HCT116 (cell line): ENCODE results near the gene RASA2. TPM values are rescaled to one million over a fixed set of nuclear protein-coding genes. Genes with fewer than 3 reads are reported as not detected.

Experiments
- ATAC-seq: fragments of 200-7000 bp; cut with Tn5 transposase; 2 replicates; pipeline ENCODE4 v1.9.1; 2020; ENCODE audit warnings: mild to moderate bottlenecking, moderate library complexity
- BruUV-seq: library from RNA; stranded (reverse); fragments of 400-500 nt; replicated peaks from 2 replicates; lab custom pipeline; 2021; lab: Mats Ljungman, UMichigan
- CTCF ChIA-PET: fragments of 300-600 bp; sonication (Branson Sonifier 250); formaldehyde crosslinking; loops from one replicate; lab custom pipeline; 2021; ENCODE audit warnings: antibody characterized with exemption; lab: Charles Lee
- POLR2A ChIA-PET: fragments of 300-600, 350-600 bp; sonication (Branson Sonifier 250); formaldehyde crosslinking; loops from one replicate; lab custom pipeline; 2021; ENCODE audit warnings: antibody characterized with exemption; lab: Charles Lee
- RAD21 ChIA-PET, 2 experiments: fragments of 300-600 bp; sonication (Branson Sonifier 250); formaldehyde crosslinking; loops; one replicate each; lab custom pipeline; 2023; ENCODE audit warnings: low total read pairs in 2 of 2; ENCODE audit not compliant: uncharacterized antibody in 2 of 2, unreplicated experiment in 2 of 2, low non-redundant PET in 1 of 2; lab: Charles Lee
- DNase-seq: peaks from one replicate; pipeline ENCODE4 v3.0.0-alpha.2; 2010; ENCODE audit warnings: low read depth, low spot score
- H2AFZ ChIP-seq: fragments of 200-600 bp; shearing (Covaris generic), sonication (generic); 2 replicates; pipeline ENCODE4 v1.6.1; 2017; ENCODE audit warnings: low read depth, mixed run types, mixed read lengths, antibody characterized with exemption, low read length; ENCODE audit not compliant: poor library complexity, severe bottlenecking
- H3K27ac ChIP-seq: 2 replicates; pipeline ENCODE4 v1.5.1; 2012; ENCODE audit warnings: low read depth, low read length
- H3K27me3 ChIP-seq: fragments of 200-600 bp; sonication (generic); 2 replicates; pipeline ENCODE4 v1.6.1; 2016; ENCODE audit warnings: mixed run types, low read length, mixed read lengths; ENCODE audit not compliant: insufficient read depth
- H3K36me3 ChIP-seq, 2 experiments: fragments of 200-500 bp in 1 of 2; fragments of 200-600 bp in 1 of 2; sonication (Bioruptor generic) in 1 of 2; sonication (generic) in 1 of 2; 2 replicates each; pipeline versions ENCODE4 v1.5.1 to v1.6.1; 2014 to 2016; ENCODE audit warnings: low read length in 2 of 2, inconsistent platforms in 1 of 2, mixed read lengths in 1 of 2, mixed run types in 1 of 2; ENCODE audit not compliant: insufficient read depth in 2 of 2, control insufficient read depth in 1 of 2
- H3K4me1 ChIP-seq, 2 experiments: fragments of 200-600 bp in 1 of 2; sonication (generic) in 1 of 2; 2 replicates each; pipeline versions ENCODE4 v1.5.1 to v1.6.1; 2012 to 2017; ENCODE audit warnings: low read length in 2 of 2, inconsistent platforms in 1 of 2, mild to moderate bottlenecking in 1 of 2, mixed read lengths in 1 of 2, mixed run types in 1 of 2, moderate library complexity in 1 of 2; ENCODE audit not compliant: insufficient read depth in 2 of 2, control insufficient read depth in 1 of 2
- H3K4me2 ChIP-seq: fragments of 200-600 bp; sonication (generic); 2 replicates; pipeline ENCODE4 v1.6.1; 2017; ENCODE audit warnings: mixed run types, low read length, mixed read lengths
- H3K4me3 ChIP-seq, 2 experiments: fragments of 200-600 bp in 1 of 2; sonication (generic) in 1 of 2; replicated peaks in 1 of 2; 2 replicates each; pipeline ENCODE4 v1.5.1; 2011 to 2016; ENCODE audit warnings: low read length in 2 of 2, control low read depth in 1 of 2, low read depth in 1 of 2, mild to moderate bottlenecking in 1 of 2, mixed read lengths in 1 of 2, mixed run types in 1 of 2
- H3K79me2 ChIP-seq: fragments of 200-600 bp; sonication (generic); 2 replicates; pipeline ENCODE4 v1.6.1; 2017; ENCODE audit warnings: mild to moderate bottlenecking, mixed run types, low read length, moderate library complexity, mixed read lengths; ENCODE audit not compliant: insufficient read depth
- H3K9ac ChIP-seq: fragments of 200-600 bp; sonication (generic); 2 replicates; pipeline ENCODE4 v1.6.1; 2016; ENCODE audit warnings: low read length, mixed read lengths
- H3K9me2 ChIP-seq: fragments of 200-600 bp; sonication (generic), shearing (Covaris generic); 2 replicates; pipeline ENCODE4 v1.6.1; 2017; ENCODE audit warnings: mixed run types, mild to moderate bottlenecking, moderate library complexity; ENCODE audit not compliant: insufficient read depth
- H3K9me3 ChIP-seq, 2 experiments: fragments of 200-500 bp in 1 of 2; fragments of 200-600 bp in 1 of 2; sonication (Bioruptor generic) in 1 of 2; sonication (generic) in 1 of 2; 2 replicates each; pipeline ENCODE4 v1.6.1; 2014 to 2017; ENCODE audit warnings: low read length in 2 of 2, mixed read lengths in 2 of 2, inconsistent platforms in 1 of 2, low read depth in 1 of 2, mild to moderate bottlenecking in 1 of 2, mixed run types in 1 of 2, moderate library complexity in 1 of 2; ENCODE audit not compliant: control insufficient read depth in 1 of 2, insufficient read depth in 1 of 2
- H4K20me1 ChIP-seq: fragments of 200-600 bp; sonication (generic), shearing (Covaris generic); 2 replicates; pipeline ENCODE4 v1.6.1; 2017; ENCODE audit warnings: mixed run types, mild to moderate bottlenecking, moderate library complexity; ENCODE audit not compliant: insufficient read depth
- CBX3 ChIP-seq: IDR thresholded peaks from 2 replicates; pipeline ENCODE4 v1.6.1; 2012; ENCODE audit warnings: low read depth
- CEBPB ChIP-seq: IDR thresholded peaks from 2 replicates; pipeline ENCODE4 v1.6.1; 2012; ENCODE audit warnings: low read depth
- CTCF ChIP-seq, 3 experiments: fragments of 200-600 bp in 1 of 3; sonication (generic) in 1 of 3; IDR thresholded peaks in 2 of 3; conservative IDR thresholded peaks in 1 of 3; 2 replicates each; pipeline ENCODE4 v1.5.1; 2012 to 2017; ENCODE audit warnings: low read depth in 2 of 3, low read length in 2 of 3, antibody characterized with exemption in 1 of 3, borderline replicate concordance in 1 of 3, control low read depth in 1 of 3, mild to moderate bottlenecking in 1 of 3, mixed read lengths in 1 of 3, mixed run types in 1 of 3, moderate library complexity in 1 of 3; ENCODE audit not compliant: insufficient read depth in 1 of 3
- EGR1 ChIP-seq: IDR thresholded peaks from 2 replicates; pipeline ENCODE4 v1.6.1; 2012; ENCODE audit warnings: low read depth
- ELF1 ChIP-seq: IDR thresholded peaks from 2 replicates; pipeline ENCODE4 v1.6.1; 2012; ENCODE audit warnings: low read depth, borderline replicate concordance
- EZH2 ChIP-seq: fragments of 200-600 bp; sonication (generic); IDR thresholded peaks from 2 replicates; pipeline ENCODE4 v1.6.1; 2017; ENCODE audit warnings: antibody characterized with exemption, mixed run types
- MAX ChIP-seq: IDR thresholded peaks from 2 replicates; pipeline ENCODE4 v1.6.1; 2012
- POLR2AphosphoS5 ChIP-seq: IDR thresholded peaks from 2 replicates; pipeline ENCODE4 v1.6.1; 2011; ENCODE audit warnings: mild to moderate bottlenecking, low read depth, low read length, moderate library complexity
- REST ChIP-seq: IDR thresholded peaks from 2 replicates; pipeline ENCODE4 v1.6.1; 2012; ENCODE audit warnings: low read depth
- SIN3A ChIP-seq: IDR thresholded peaks from 2 replicates; pipeline ENCODE4 v1.6.1; 2012; ENCODE audit warnings: low read depth
- SP1 ChIP-seq: IDR thresholded peaks from 2 replicates; pipeline ENCODE4 v1.6.1; 2012; ENCODE audit warnings: low read depth
- YY1 ChIP-seq: IDR thresholded peaks from 2 replicates; pipeline ENCODE4 v1.6.1; 2011; ENCODE audit warnings: low read length, low read depth, moderate library complexity, mild to moderate bottlenecking; ENCODE audit not compliant: insufficient replicate concordance; ENCODE audit errors: extremely low read depth
- ZFX ChIP-seq: fragments of 450-650 bp; IDR thresholded peaks from 2 replicates; pipeline ENCODE4 v1.6.1; 2017
- intact Hi-C: fragments of 100-400 bp; cut with micrococcal nuclease; formaldehyde crosslinking; loops from 2 replicates; pipeline ENCODE4 v1.10.0; 2022
- total RNA-seq: library from RNA; stranded (reverse); gene quantifications from one replicate; pipeline ENCODE4 v1.2.1, GENCODE V29; 2021; ENCODE audit not compliant: unreplicated experiment

RASA2 gene
- total RNA-seq, 1 experiment from 2014 or later: 12.8 TPM

- BruUV-seq: no TSS peak
Measured at GRCh38 chr3:141508067-141508436, 21.2 kb downstream of the RASA2 start.

GRCh38 chr3:141511361-141511760, 24.5 kb downstream of the RASA2 start:
- no peak overlapping the region for H3K4me2 ChIP-seq
- H3K9me3 ChIP-seq: no peaks in the 10 kb centered on the region
- H3K9ac ChIP-seq: no peak overlapping the region
- H3K79me2 ChIP-seq: peaks cover 39% of the 10 kb centered on the region
- H3K27ac ChIP-seq: no peak overlapping the region
- CTCF ChIA-PET: no interaction called here
- DNase-seq (no peak), ATAC-seq (no peak)
- H4K20me1 ChIP-seq: no peaks in the 10 kb centered on the region
- H3K36me3 ChIP-seq: peaks cover 0 to 1% of the 10 kb centered on the region in 2 experiments; a peak in 2 of 4 replicates
- no peaks in the 10 kb centered on the region for H3K9me2 ChIP-seq
- RAD21 ChIA-PET: no interaction called here
- H3K4me3 ChIP-seq: no peak overlapping the region
- no TSS peak for BruUV-seq
- POLR2A ChIA-PET: no interaction called here
- no peaks in the 10 kb centered on the region for H3K4me1 ChIP-seq
- intact Hi-C loops: no loop called here
- no peak overlapping the region for H2AFZ ChIP-seq
- H3K27me3 ChIP-seq: no peaks in the 10 kb centered on the region
- TF ChIP-seq ELF1: no peak
- TF ChIP-seq POLR2AphosphoS5: no peak
- no peak for TF ChIP-seq CBX3
- no peak for TF ChIP-seq EGR1
- TF ChIP-seq YY1: no peak
- no peak for TF ChIP-seq MAX
- no peak for TF ChIP-seq CTCF (IDR thresholded peaks at IDR 0.05 in 2 of 3, conservative IDR thresholded peaks at IDR 0.05 in 1 of 3; ENCODE audit: borderline replicate concordance in 1 of 3, insufficient read depth in 1 of 3, low read depth in 2 of 3, low read length in 2 of 3)
- TF ChIP-seq SP1: no peak
- no peak for TF ChIP-seq REST

More at GRCh38 chr3:141508067-141508436, 21.2 kb downstream of the RASA2 start:
- H3K9ac ChIP-seq: no peak overlapping the region
- ChIA-PET RAD21 (interaction anchor here in 1 of 2 experiments (0.7 kb wide), 1 partner anchor 21 kb away, joined by 3 read pairs; the partner anchor contains the start of gene RASA2), POLR2A (no interaction called here), CTCF (no interaction called here)
- no peaks in the 10 kb centered on the region for H3K4me1 ChIP-seq
- ATAC-seq (no peak), DNase-seq (no peak)
- H3K27me3 ChIP-seq: no peaks in the 10 kb centered on the region
- H4K20me1 ChIP-seq: 0 out of 2 replicates have a peak, but pooled peaks cover 4% of the 10 kb centered on the region
- no peaks in the 10 kb centered on the region for H3K36me3 ChIP-seq
- no peak overlapping the region for H2AFZ ChIP-seq
- intact Hi-C loops: no loop called here
- H3K4me3 ChIP-seq: no peak overlapping the region
- no peak overlapping the region for H3K27ac ChIP-seq
- H3K4me2 ChIP-seq: no peak overlapping the region
- TF ChIP-seq MAX: no peak
- no peak for TF ChIP-seq ZFX
- no peak for TF ChIP-seq CEBPB
- no peak for TF ChIP-seq EZH2
- TF ChIP-seq POLR2AphosphoS5: no peak
- no peak for TF ChIP-seq SIN3A
- TF ChIP-seq, all 23 proteins: peak for 0
- peaks cover 67% of the 10 kb centered on the region for H3K79me2 ChIP-seq
- no peaks in the 10 kb centered on the region for H3K9me2 ChIP-seq
- H3K9me3 ChIP-seq: no peaks in the 10 kb centered on the region
